Endodermal cell (in vitro differentiated cells): ENCODE data around the gene MICAL3. TPM values are rescaled to one million over a fixed set of nuclear protein-coding genes. Genes with fewer than 3 reads are reported as not detected.

ENCODE experiments used
- DNase-seq: peaks from one replicate; pipeline ENCODE4 v3.0.0-alpha.2; 2017
- H3K27ac ChIP-seq: 2 replicates; pipeline ENCODE4 v1.5.1; 2013; ENCODE audit warnings: mild to moderate bottlenecking, low read depth, low read length, moderate library complexity
- H3K27me3 ChIP-seq: 2 replicates; pipeline ENCODE4 v1.6.1; 2013; ENCODE audit warnings: mild to moderate bottlenecking, low read length, moderate library complexity; ENCODE audit not compliant: insufficient read depth, control insufficient read depth, poor library complexity, severe bottlenecking
- H3K36me3 ChIP-seq: 2 replicates; pipeline ENCODE4 v1.7.0; 2013; ENCODE audit warnings: mild to moderate bottlenecking, low read length, moderate library complexity; ENCODE audit not compliant: control insufficient read depth, insufficient read depth
- H3K4me1 ChIP-seq: one replicate; pipeline ENCODE4 v1.7.0; 2013; ENCODE audit warnings: low read length; ENCODE audit not compliant: control insufficient read depth, insufficient read depth
- H3K4me3 ChIP-seq: 2 replicates; pipeline ENCODE4 v1.5.1; 2013; ENCODE audit warnings: mild to moderate bottlenecking, low read length, moderate library complexity
- H3K9ac ChIP-seq: 2 replicates; pipeline ENCODE4 v1.6.1; 2013; ENCODE audit warnings: mild to moderate bottlenecking, low read length, moderate library complexity; ENCODE audit not compliant: poor library complexity, severe bottlenecking; ENCODE audit errors: extremely low read depth
- H3K9me3 ChIP-seq: 2 replicates; pipeline ENCODE4 v1.6.1; 2013; ENCODE audit warnings: mild to moderate bottlenecking, low read length, moderate library complexity; ENCODE audit not compliant: control insufficient read depth
- H3K27ac Mint-ChIP-seq: 2 replicates; pipeline ENCODE4 v1.8.0; 2020; ENCODE audit warnings: mixed read lengths
- H3K27me3 Mint-ChIP-seq: 2 replicates; pipeline ENCODE4 v1.8.0; 2021; ENCODE audit warnings: mild to moderate bottlenecking, mixed read lengths; ENCODE audit not compliant: insufficient read depth
- H3K36me3 Mint-ChIP-seq: 2 replicates; pipeline ENCODE4 v1.8.0; 2020; ENCODE audit warnings: low read depth, mixed read lengths
- H3K4me1 Mint-ChIP-seq: 2 replicates; pipeline ENCODE4 v1.8.0; 2020; ENCODE audit warnings: mixed read lengths
- H3K4me3 Mint-ChIP-seq: 2 replicates; pipeline ENCODE4 v1.8.0; 2020; ENCODE audit warnings: mild to moderate bottlenecking, moderate library complexity, mixed read lengths
- H3K9me3 Mint-ChIP-seq: 2 replicates; pipeline ENCODE4 v1.8.0; 2020; ENCODE audit warnings: mild to moderate bottlenecking, mixed read lengths
- CTCF ChIP-seq: fragments of 200-600 bp; sonication (generic); conservative IDR thresholded peaks from 2 replicates; pipeline ENCODE4 v1.5.0; 2021; ENCODE audit warnings: antibody characterized with exemption, mild to moderate bottlenecking
- WGBS, 2 experiments: methylation state at CpG; one replicate each; pipeline versions ENCODE4 v1.1.5 to v1.1.7; 2013; ENCODE audit warnings: missing lambda C conversion rate in 2 of 2, mixed read lengths in 1 of 2; ENCODE audit not compliant: insufficient coverage in 1 of 2, insufficient read length in 1 of 2; 5-methylcytosine and 5-hydroxymethylcytosine counted together
- total RNA-seq, 2 donors: library from RNA; stranded (reverse); fragmentation: NEBNext Ultra II Directional in 1 of 2; extraction: Animal tissue kit (Norgen Biotek cat#: 25700) in 1 of 2; gene quantifications; 2 replicates in 1 of 2; 3 replicates in 1 of 2; pipeline ENCODE4 v1.2.1, GENCODE V29; 2021

The MICAL3 gene
- total RNA-seq, 2 donors from 2014 or later, result 42.8 to 48.1 TPM

GRCh38 chr22:17970201-17970708, 54.1 kb downstream of the MICAL3 start:
- H3K9ac ChIP-seq, result no peak overlapping the region
- peaks cover 13% of the 10 kb centered on the region for H3K36me3 Mint-ChIP-seq
- H3K27ac Mint-ChIP-seq, result peak overlapping the region; percentile 44
- no peaks in the 10 kb centered on the region for H3K4me1 ChIP-seq
- no peaks in the 10 kb centered on the region for H3K9me3 ChIP-seq
- H3K27me3 ChIP-seq, result peaks cover 28% of the 10 kb centered on the region
- H3K4me1 Mint-ChIP-seq, result peaks cover 24% of the 10 kb centered on the region
- H3K9me3 Mint-ChIP-seq, result no peaks in the 10 kb centered on the region
- no peak for DNase-seq
- WGBS, 2 experiments, result 90 to 92% methylated on average over 8 to 10 of the region's 10 CpGs
- no peak overlapping the region for H3K27ac ChIP-seq
- no peaks in the 10 kb centered on the region for H3K36me3 ChIP-seq
- H3K27me3 Mint-ChIP-seq, result peaks cover 23% of the 10 kb centered on the region
- no peak overlapping the region for H3K4me3 Mint-ChIP-seq
- no peak overlapping the region for H3K4me3 ChIP-seq
- TF ChIP-seq CTCF, result no peak

GRCh38 chr22:17969701-17970113, 54.7 kb downstream of the MICAL3 start:
- H3K4me1 Mint-ChIP-seq, result peaks cover 29% of the 10 kb centered on the region
- H3K4me3 Mint-ChIP-seq, result no peak overlapping the region
- Histone ChIP-seq H3K9ac (no peak overlapping the region), H3K4me1 (no peaks in the 10 kb centered on the region), H3K27me3 (peaks cover 28% of the 10 kb centered on the region), H3K27ac (no peak overlapping the region), H3K9me3 (no peaks in the 10 kb centered on the region), H3K36me3 (no peaks in the 10 kb centered on the region), H3K4me3 (no peak overlapping the region)
- H3K9me3 Mint-ChIP-seq, result no peaks in the 10 kb centered on the region
- no peak overlapping the region for H3K27ac Mint-ChIP-seq
- H3K36me3 Mint-ChIP-seq, result peaks cover 13% of the 10 kb centered on the region
- 89 to 95% methylated on average over 8 to 11 of the region's 11 CpGs for WGBS, 2 experiments
- no peak for DNase-seq
- peaks cover 23% of the 10 kb centered on the region for H3K27me3 Mint-ChIP-seq
- no peak for TF ChIP-seq CTCF

DNA sequence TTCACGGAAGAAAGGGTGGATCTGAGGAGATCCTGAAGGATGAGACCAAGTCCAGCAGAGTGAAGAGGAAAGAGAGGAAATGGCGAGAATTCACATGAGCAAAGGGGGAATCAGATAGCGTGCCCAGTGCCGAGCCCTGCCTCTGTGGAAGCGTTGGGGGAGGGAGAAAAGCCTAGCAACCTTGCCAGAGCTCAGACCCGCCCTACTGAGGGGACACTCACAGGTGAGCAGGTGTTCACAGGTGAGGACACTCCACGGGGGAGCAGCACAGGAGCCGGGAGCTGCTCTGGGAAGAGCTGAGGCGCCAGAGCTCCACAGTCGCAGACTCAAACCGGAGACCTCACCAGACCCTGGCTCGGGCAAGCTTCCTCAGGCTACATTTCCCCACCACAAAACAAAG, 56.2 kb downstream of the MICAL3 start:
- Histone ChIP-seq H3K27me3 (peaks cover 28% of the 10 kb centered on the region), H3K27ac (no peak overlapping the region), H3K9me3 (no peaks in the 10 kb centered on the region), H3K9ac (no peak overlapping the region), H3K4me1 (peaks cover 4% of the 10 kb centered on the region), H3K4me3 (no peak overlapping the region), H3K36me3 (no peaks in the 10 kb centered on the region)
- no peak for TF ChIP-seq CTCF
- WGBS, 2 experiments, result 91 to 94% methylated on average over 7 to 11 of the region's 12 CpGs
- H3K4me1 Mint-ChIP-seq, result peaks cover 43% of the 10 kb centered on the region
- no peak for DNase-seq
- H3K27me3 Mint-ChIP-seq, result peaks cover 23% of the 10 kb centered on the region
- H3K27ac Mint-ChIP-seq, result no peak overlapping the region
- no peaks in the 10 kb centered on the region for H3K9me3 Mint-ChIP-seq
- H3K36me3 Mint-ChIP-seq, result peaks cover 10% of the 10 kb centered on the region
- no peak overlapping the region for H3K4me3 Mint-ChIP-seq
